ENCODE measurements around the gene OSBPL6. TPM values are rescaled to one million over a fixed set of nuclear protein-coding genes. Genes with fewer than 3 reads are reported as not detected.
"Not testable (repeated sequence)": the region's sequence is repeated elsewhere in the genome, so short reads cannot be mapped to it uniquely, and the experiment has no call there.

The OSBPL6 gene
- 0.60 and 1.6 TPM in 2 replicates for total RNA-seq
- 1.5 and 1.8 TPM in 2 replicates for polyA plus RNA-seq

DNA sequence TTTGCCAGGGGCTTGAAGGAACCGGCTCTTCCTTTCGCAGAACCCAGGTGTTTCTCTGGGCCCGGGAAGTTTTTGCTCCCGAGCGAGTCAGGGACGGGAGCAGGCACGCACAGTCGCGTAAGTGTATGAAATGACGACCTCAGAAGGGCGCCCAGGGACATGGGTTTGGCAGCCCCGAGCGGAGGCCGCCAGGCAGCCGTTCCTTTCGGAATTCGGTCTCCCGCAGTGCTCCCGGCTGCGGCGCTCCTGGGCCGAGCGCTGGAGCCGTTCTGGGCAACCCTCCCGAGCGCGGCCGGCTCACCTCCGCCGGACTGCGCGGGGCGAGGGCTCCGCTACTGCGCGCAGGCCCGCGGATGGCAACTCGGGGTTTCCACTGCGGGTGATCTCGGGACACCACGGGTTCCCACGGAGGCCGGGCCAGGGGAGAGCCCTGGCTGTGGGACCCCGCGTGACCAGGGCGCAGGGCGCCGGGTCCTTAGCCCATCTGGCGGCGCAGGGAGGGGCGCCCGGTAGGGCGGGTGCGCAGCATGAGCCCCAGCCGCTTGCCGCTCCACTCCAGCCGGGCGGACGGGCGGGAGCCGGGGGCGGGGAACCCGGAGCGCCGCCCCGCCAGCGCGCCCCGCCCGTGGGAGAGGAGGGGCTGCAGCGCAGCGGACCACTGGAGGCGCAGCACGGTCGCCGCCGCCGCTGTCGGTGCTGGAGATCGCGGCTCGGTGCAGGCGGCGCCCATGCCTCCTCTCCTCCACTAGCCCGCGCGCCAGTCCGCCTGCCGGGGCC lies at the start of gene OSBPL6:
Gene OSBPL6, plus strand, starts transcription at position 690 of the 777 bp plus-strand sequence. CDS start 111,673 bp downstream, outside the sequence.
- Histone ChIP-seq H3K27me3 (peaks cover 30% of the 10 kb centered on the region), H3K27ac (no peak within 1 kb of the TSS)

DNA sequence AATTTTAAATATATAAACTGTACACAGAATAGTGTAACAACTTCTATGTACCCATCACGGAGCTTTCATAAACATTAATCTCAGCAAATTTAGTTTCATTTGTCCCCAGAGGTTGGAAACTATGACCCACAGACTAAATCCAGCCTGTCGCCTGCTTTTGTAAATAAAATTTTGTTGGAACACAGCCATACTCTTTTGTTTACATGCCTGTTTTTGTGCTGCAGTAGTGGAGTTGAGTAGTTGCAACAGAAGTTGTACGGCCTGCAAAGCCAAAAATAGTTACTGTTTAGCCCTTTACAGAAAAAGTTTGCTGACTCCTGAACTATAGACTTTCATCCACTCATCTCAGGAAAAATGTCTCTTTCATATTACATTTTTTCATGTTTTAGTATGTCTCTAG lies 42.3 kb upstream of the OSBPL6 start:
- no peaks in the 10 kb centered on the region for H3K36me3 ChIP-seq
- H3K27me3 ChIP-seq: no peaks in the 10 kb centered on the region
- no peaks in the 10 kb centered on the region for H3K4me1 ChIP-seq (ENCODE audit: low read depth)
- no peaks in the 10 kb centered on the region for H3K9me3 ChIP-seq (ENCODE audit: low read depth)
- H3K27ac ChIP-seq: no peak overlapping the region
- TF ChIP-seq, protein P1, sequence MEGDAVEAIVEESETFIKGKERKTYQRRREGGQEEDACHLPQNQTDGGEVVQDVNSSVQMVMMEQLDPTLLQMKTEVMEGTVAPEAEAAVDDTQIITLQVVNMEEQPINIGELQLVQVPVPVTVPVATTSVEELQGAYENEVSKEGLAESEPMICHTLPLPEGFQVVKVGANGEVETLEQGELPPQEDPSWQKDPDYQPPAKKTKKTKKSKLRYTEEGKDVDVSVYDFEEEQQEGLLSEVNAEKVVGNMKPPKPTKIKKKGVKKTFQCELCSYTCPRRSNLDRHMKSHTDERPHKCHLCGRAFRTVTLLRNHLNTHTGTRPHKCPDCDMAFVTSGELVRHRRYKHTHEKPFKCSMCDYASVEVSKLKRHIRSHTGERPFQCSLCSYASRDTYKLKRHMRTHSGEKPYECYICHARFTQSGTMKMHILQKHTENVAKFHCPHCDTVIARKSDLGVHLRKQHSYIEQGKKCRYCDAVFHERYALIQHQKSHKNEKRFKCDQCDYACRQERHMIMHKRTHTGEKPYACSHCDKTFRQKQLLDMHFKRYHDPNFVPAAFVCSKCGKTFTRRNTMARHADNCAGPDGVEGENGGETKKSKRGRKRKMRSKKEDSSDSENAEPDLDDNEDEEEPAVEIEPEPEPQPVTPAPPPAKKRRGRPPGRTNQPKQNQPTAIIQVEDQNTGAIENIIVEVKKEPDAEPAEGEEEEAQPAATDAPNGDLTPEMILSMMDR (IDR thresholded peaks at IDR 0.05; ENCODE audit: low read depth, low read length): no peak
- peak in 1 of 2 donors; percentile 15 for DNase-seq (ENCODE audit: low read depth in 1 of 2, low spot score in 1 of 2)
- H3K4me3 ChIP-seq: no peak overlapping the region

More for the DNA sequence above, at the start of gene OSBPL6:
- no peaks in the 10 kb centered on the region for H3K4me1 ChIP-seq (ENCODE audit: low read depth)
- TF ChIP-seq, protein P1 (IDR thresholded peaks at IDR 0.05; ENCODE audit: low read depth, low read length): peak; percentile 7
- H3K36me3 ChIP-seq: no peaks in the 10 kb centered on the region
- peak within 1 kb of the TSS; percentile 67 for H3K4me3 ChIP-seq
- no peaks in the 10 kb centered on the region for H3K9me3 ChIP-seq (ENCODE audit: low read depth)
- DNase-seq (ENCODE audit: low read depth in 1 of 2, low spot score in 1 of 2): peak; percentile 93 to 94

DNA sequence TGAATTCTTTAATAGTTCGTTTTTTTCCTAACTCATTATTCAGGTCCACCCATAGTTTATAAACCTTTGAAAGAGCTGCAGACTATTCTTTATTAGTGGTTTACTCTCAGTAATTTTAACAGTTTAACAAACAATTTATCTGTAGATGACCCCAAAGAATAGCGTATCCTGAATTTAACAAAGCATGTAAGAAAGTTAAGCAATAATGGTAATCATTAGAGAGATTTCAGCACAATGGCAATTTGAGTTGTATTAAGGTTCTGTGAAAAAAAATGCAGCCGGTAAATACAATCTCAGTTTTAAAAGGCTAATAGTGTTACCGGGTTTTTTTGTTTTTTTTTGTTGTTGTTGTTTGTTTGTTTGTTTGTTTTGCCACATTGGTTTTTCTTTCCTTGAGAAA lies 41.8 kb upstream of the OSBPL6 start:
- H3K27me3 ChIP-seq: no peaks in the 10 kb centered on the region
- H3K4me1 ChIP-seq (ENCODE audit: low read depth): no peaks in the 10 kb centered on the region
- no peaks in the 10 kb centered on the region for H3K36me3 ChIP-seq
- no peak for DNase-seq (ENCODE audit: low read depth in 1 of 2, low spot score in 1 of 2)
- no peak overlapping the region for H3K4me3 ChIP-seq
- no peak overlapping the region for H3K27ac ChIP-seq
- TF ChIP-seq, protein P1 (IDR thresholded peaks at IDR 0.05; ENCODE audit: low read depth, low read length): no peak
- H3K9me3 ChIP-seq (ENCODE audit: low read depth): no peaks in the 10 kb centered on the region

DNA sequence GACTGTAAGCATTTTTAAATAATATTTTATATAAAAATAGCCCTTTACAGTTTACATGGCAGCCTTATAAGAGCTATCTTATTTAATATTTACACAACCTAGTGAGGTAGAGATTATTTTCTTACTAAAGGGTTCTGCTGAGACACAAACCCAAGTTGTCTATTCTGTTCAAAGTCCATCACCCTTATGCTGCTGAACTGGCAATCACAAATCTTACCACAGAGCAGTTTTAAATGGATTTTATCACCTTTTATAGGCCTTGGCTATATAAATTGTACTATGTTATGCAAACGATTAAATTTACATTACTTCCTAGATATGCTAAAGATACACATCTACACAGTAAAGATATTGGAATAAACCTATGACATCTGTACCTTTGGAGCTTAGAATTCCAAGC lies 41.3 kb upstream of the OSBPL6 start:
- Histone ChIP-seq H3K27me3 (no peaks in the 10 kb centered on the region), H3K9me3 (ENCODE audit: low read depth) (no peaks in the 10 kb centered on the region), H3K4me1 (ENCODE audit: low read depth) (no peaks in the 10 kb centered on the region), H3K27ac (no peak overlapping the region), H3K36me3 (no peaks in the 10 kb centered on the region), H3K4me3 (no peak overlapping the region)
- TF ChIP-seq, protein P1 (IDR thresholded peaks at IDR 0.05; ENCODE audit: low read depth, low read length): no peak
- DNase-seq (ENCODE audit: low read depth in 1 of 2, low spot score in 1 of 2): no peak

DNA sequence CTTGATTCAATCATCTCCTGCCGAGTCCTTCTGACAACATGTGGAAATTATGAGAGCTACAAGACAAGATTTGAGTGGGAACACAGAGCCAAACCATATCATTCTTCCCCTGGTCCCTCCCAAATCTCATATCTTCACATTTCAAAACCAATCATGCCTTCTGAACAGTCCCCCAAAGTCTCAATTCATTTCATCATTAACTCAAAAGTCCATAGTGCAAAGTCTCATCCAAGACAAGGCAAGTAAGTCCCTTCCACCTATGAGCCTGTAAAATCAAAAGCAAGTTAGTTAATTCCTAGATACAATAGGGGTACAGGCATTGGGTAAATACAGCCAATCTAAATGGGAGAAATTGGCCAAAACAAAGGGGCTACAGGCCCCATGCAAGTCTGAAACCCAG lies 40.4 kb upstream of the OSBPL6 start:
- H3K4me3 ChIP-seq; H3K9me3 ChIP-seq (ENCODE audit: low read depth); H3K27ac ChIP-seq; H3K36me3 ChIP-seq; H3K27me3 ChIP-seq; DNase-seq (ENCODE audit: low read depth in 1 of 2, low spot score in 1 of 2); H3K4me1 ChIP-seq (ENCODE audit: low read depth): not testable (repeated sequence)

DNA sequence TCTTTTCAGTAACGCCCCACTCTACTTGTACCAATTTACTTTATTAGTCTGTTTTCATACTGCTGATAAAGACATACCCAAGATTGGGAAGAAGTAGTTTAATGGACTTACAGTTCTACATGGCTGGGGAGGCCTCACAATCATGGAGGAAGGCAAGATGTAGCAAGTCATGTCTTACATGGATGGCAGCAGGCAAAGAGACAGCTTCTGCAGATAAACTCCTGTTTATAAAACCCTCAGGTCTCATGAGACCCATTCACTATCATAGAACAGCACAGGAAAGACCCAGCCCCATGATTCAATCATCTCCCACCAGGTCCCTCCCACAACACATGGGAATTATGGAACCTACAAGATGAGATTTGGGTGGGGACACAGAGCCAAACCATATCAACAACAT lies 38.8 kb upstream of the OSBPL6 start:
- no peaks in the 10 kb centered on the region for H3K4me1 ChIP-seq (ENCODE audit: low read depth)
- no peaks in the 10 kb centered on the region for H3K36me3 ChIP-seq
- TF ChIP-seq, protein P1 (IDR thresholded peaks at IDR 0.05; ENCODE audit: low read depth, low read length): no peak
- H3K27ac ChIP-seq: no peak overlapping the region
- H3K27me3 ChIP-seq: no peaks in the 10 kb centered on the region
- no peak overlapping the region for H3K4me3 ChIP-seq
- no peak for DNase-seq (ENCODE audit: low read depth in 1 of 2, low spot score in 1 of 2)
- H3K9me3 ChIP-seq (ENCODE audit: low read depth): no peaks in the 10 kb centered on the region

Measured in cardiac muscle cell (in vitro differentiated cells and primary cell).